MCF 10A (cell line): ENCODE data around the gene PRAC1. TPM values are rescaled to one million over a fixed set of nuclear protein-coding genes. Genes with fewer than 3 reads are reported as not detected.

Experiments used
- BruUV-seq: library from RNA; stranded (reverse); fragments of 400-500 nt; replicated peaks from 2 replicates; lab custom pipeline; 2021; lab: Mats Ljungman, UMichigan
- CTCF ChIA-PET: fragments of 300-600 bp; sonication (Branson Sonifier 250); formaldehyde crosslinking; extraction: SDS; loops from one replicate; lab custom pipeline; 2021; ENCODE audit warnings: antibody characterized with exemption, inconsistent platforms; lab: Yijun Ruan, JAX
- POLR2A ChIA-PET: fragments of 300-600, 350-650 bp; sonication (Branson Sonifier 250); formaldehyde crosslinking; extraction: SDS; loops from one replicate; lab custom pipeline; 2020; ENCODE audit warnings: antibody characterized with exemption, inconsistent platforms; lab: Yijun Ruan, JAX
- DNase-seq: peaks from one replicate; pipeline ENCODE4 v3.0.0-alpha.2; 2018; ENCODE audit not compliant: unreplicated experiment
- H3K27ac Mint-ChIP-seq: one replicate; pipeline ENCODE4 v1.8.0; 2022; ENCODE audit warnings: mild to moderate bottlenecking, low read depth, mixed read lengths; ENCODE audit not compliant: unreplicated experiment
- H3K27me3 Mint-ChIP-seq: one replicate; pipeline ENCODE4 v1.8.0; 2022; ENCODE audit warnings: mixed read lengths; ENCODE audit not compliant: insufficient read depth, unreplicated experiment
- H3K36me3 Mint-ChIP-seq: one replicate; pipeline ENCODE4 v1.8.0; 2022; ENCODE audit warnings: mild to moderate bottlenecking, moderate library complexity, mixed read lengths; ENCODE audit not compliant: insufficient read depth, unreplicated experiment
- H3K4me1 Mint-ChIP-seq: one replicate; pipeline ENCODE4 v1.8.0; 2022; ENCODE audit warnings: mixed read lengths; ENCODE audit not compliant: insufficient read depth, unreplicated experiment
- H3K4me3 Mint-ChIP-seq: one replicate; pipeline ENCODE4 v1.8.0; 2022; ENCODE audit warnings: mild to moderate bottlenecking, moderate library complexity, mixed read lengths; ENCODE audit not compliant: unreplicated experiment
- H3K9me3 Mint-ChIP-seq: one replicate; pipeline ENCODE4 v1.8.0; 2022; ENCODE audit warnings: mixed read lengths; ENCODE audit not compliant: unreplicated experiment
- CTCF ChIP-seq: fragments of 200-600 bp; IDR thresholded peaks from one replicate; pipeline ENCODE4 v1.8.0; 2022; ENCODE audit warnings: antibody characterized with exemption, mild to moderate bottlenecking; ENCODE audit not compliant: unreplicated experiment
- intact Hi-C: fragments of 100-400 bp; cut with micrococcal nuclease; formaldehyde crosslinking; loops from 2 replicates; pipeline ENCODE4 v1.14.1; 2022
- total RNA-seq: library from RNA; stranded (reverse); gene quantifications from 2 replicates; pipeline ENCODE4 v1.2.3, GENCODE V29; 2022

The PRAC1 gene
- total RNA-seq, 1 experiment from 2014 or later, result not detected

DNA sequence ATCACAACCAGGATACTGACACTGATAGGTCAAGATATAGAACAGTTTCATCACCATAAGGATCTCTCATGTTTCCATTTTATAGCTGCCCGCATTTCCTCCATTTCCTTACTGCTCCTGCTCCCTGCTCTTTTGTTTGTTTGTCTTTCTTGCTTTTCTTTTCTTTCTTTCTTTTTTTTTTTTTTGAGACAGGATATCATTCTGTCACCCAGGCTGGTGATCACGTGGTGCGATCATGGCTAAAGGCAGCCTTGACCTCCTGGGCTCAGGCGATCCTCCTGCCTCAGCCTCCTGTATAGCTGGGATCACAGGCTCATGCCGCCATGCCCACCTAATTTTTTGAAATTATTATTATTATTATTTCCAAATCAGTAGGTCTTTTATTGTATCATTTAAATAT, 31.7 kb downstream of the PRAC1 start:
- ChIA-PET CTCF (no interaction called here), POLR2A (no interaction called here)
- Mint-ChIP-seq H3K9me3 (peaks cover 7% of the 10 kb centered on the region), H3K36me3 (no peaks in the 10 kb centered on the region), H3K4me3 (no peak overlapping the region), H3K27ac (no peak overlapping the region), H3K27me3 (peaks cover 36% of the 10 kb centered on the region), H3K4me1 (no peaks in the 10 kb centered on the region)
- no peak for DNase-seq
- intact Hi-C loops, result no loop called here
- TF ChIP-seq CTCF, result no peak
- no TSS peak for BruUV-seq

GRCh38 chr17:48681609-48682008, 40.7 kb downstream of the PRAC1 start:
- intact Hi-C loops, result no loop called here
- H3K4me3 Mint-ChIP-seq, result no peak overlapping the region
- DNase-seq, result no peak
- ChIA-PET CTCF (interaction anchor here (0.6 to 7.1 kb wide), 6 partner anchors 110 to 354 kb away, joined by 3 to 89 read pairs (median 3); no protein-coding TSS in a partner anchor), POLR2A (interaction anchor here (0.6 kb wide), 1 partner anchor 196 kb away, joined by 3 read pairs; no protein-coding TSS in a partner anchor)
- TF ChIP-seq CTCF, result no peak
- H3K27ac Mint-ChIP-seq, result no peak overlapping the region
- peaks cover 18% of the 10 kb centered on the region for H3K27me3 Mint-ChIP-seq
- no peaks in the 10 kb centered on the region for H3K36me3 Mint-ChIP-seq
- H3K9me3 Mint-ChIP-seq, result no peaks in the 10 kb centered on the region
- H3K4me1 Mint-ChIP-seq, result peaks cover 4% of the 10 kb centered on the region
- BruUV-seq, result no TSS peak

DNA sequence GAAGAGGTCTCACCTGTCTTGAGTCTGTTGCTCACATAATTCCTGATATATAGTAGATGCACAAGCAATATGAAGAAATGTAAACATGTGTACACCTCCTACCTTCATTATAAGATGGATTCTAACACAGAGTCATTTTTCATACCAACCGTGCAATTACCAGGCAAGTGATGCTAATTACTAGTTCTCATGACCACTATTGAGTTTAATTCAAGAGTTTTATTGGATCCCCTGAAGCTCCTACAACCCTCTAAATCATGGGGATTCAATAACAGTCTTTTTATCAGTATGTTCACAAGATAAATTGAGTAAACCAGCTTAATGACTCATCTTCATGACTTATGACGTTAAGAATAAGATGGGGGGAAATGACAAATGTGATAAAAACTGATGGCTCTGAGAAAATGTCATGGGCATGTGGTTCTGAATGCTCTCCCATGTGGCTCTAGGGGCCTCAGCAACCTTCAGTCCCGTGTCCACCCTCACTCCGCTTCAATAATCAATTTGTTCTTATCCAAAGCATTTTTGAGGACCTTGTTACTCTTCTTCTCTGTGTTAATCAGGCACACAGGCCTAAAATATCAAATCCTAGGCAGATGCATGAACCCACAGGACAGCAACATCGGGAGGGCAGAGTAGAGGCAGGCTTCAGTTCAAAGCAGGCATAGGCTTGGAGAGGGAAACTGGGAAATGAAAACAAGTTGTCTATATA, 42.8 kb downstream of the PRAC1 start:
- H3K9me3 Mint-ChIP-seq, result no peaks in the 10 kb centered on the region
- H3K4me3 Mint-ChIP-seq, result no peak overlapping the region
- peaks cover 4% of the 10 kb centered on the region for H3K4me1 Mint-ChIP-seq
- intact Hi-C loops, result loop anchor here (2.0 kb wide), 1 partner anchor 199 kb away; no protein-coding TSS in a partner anchor
- no TSS peak for BruUV-seq
- no peaks in the 10 kb centered on the region for H3K36me3 Mint-ChIP-seq
- no peak for TF ChIP-seq CTCF
- H3K27me3 Mint-ChIP-seq, result peaks cover 19% of the 10 kb centered on the region
- CTCF ChIA-PET, result interaction anchor here (0.6 to 7.7 kb wide), 33 partner anchors 8 to 390 kb away, joined by 3 to 89 read pairs (median 4); partner anchors contain the start of gene PRAC2
- POLR2A ChIA-PET, result interaction anchor here (0.5 to 2.2 kb wide), 8 partner anchors 8 to 315 kb away, joined by 3 to 8 read pairs (median 4); no protein-coding TSS in a partner anchor
- no peak for DNase-seq
- no peak overlapping the region for H3K27ac Mint-ChIP-seq
